Mesenchymal stem cell (in vitro differentiated cells and primary cell): ENCODE results near the gene SLC35F1.

Experiments used
- DNase-seq: peaks from one replicate; pipeline ENCODE4 v3.0.0-alpha.2; 2013
- H2AFZ ChIP-seq: one replicate; pipeline ENCODE4 v1.6.1; 2013; ENCODE audit warnings: low read depth, mild to moderate bottlenecking, control low read depth, inconsistent platforms, low read length, moderate library complexity
- H2AK5ac ChIP-seq: 2 replicates; pipeline ENCODE4 v1.6.1; 2013; ENCODE audit warnings: low read length, moderate library complexity, mild to moderate bottlenecking, inconsistent platforms; ENCODE audit not compliant: severe bottlenecking
- H2BK120ac ChIP-seq: one replicate; pipeline ENCODE4 v1.6.1; 2013; ENCODE audit warnings: low read depth, mild to moderate bottlenecking, inconsistent platforms, low read length, moderate library complexity
- H2BK12ac ChIP-seq, 2 experiments: one replicate each; pipeline ENCODE4 v1.6.1; 2013; ENCODE audit warnings: inconsistent platforms in 2 of 2, low read length in 2 of 2, mild to moderate bottlenecking in 2 of 2, moderate library complexity in 2 of 2, control low read depth in 1 of 2
- H2BK15ac ChIP-seq: one replicate; pipeline ENCODE4 v1.6.1; 2013; ENCODE audit warnings: mild to moderate bottlenecking, low read depth, inconsistent platforms; ENCODE audit not compliant: poor library complexity, severe bottlenecking
- H2BK5ac ChIP-seq: 2 replicates; pipeline ENCODE4 v1.6.1; 2013; ENCODE audit warnings: low read depth, mild to moderate bottlenecking, low read length, control low read depth, inconsistent platforms; ENCODE audit not compliant: poor library complexity, severe bottlenecking
- H3K14ac ChIP-seq, 2 experiments: one replicate each; pipeline ENCODE4 v1.6.1; 2013; ENCODE audit warnings: inconsistent platforms in 2 of 2, low read length in 2 of 2, control low read depth in 1 of 2, mild to moderate bottlenecking in 1 of 2, moderate library complexity in 1 of 2
- H3K18ac ChIP-seq, 2 experiments: one replicate each; pipeline ENCODE4 v1.6.1; 2013; ENCODE audit warnings: inconsistent platforms in 2 of 2, low read length in 2 of 2, control low read depth in 1 of 2, low read depth in 1 of 2, mild to moderate bottlenecking in 1 of 2
- H3K23ac ChIP-seq, 2 experiments: one replicate each; pipeline ENCODE4 v1.6.1; 2013; ENCODE audit warnings: inconsistent platforms in 2 of 2, low read length in 2 of 2, mild to moderate bottlenecking in 2 of 2, moderate library complexity in 2 of 2, control low read depth in 1 of 2
- H3K27ac ChIP-seq: 2 replicates; pipeline ENCODE4 v1.5.1; 2013; ENCODE audit warnings: mild to moderate bottlenecking, moderate library complexity, low read length, control low read depth, inconsistent platforms; ENCODE audit not compliant: poor library complexity, severe bottlenecking
- H3K27me3 ChIP-seq, 2 experiments: 2 replicates each; pipeline versions ENCODE4 v1.6.1 to v1.7.0; 2013; ENCODE audit warnings: low read length in 2 of 2, mild to moderate bottlenecking in 2 of 2, moderate library complexity in 2 of 2, control low read depth in 1 of 2, inconsistent platforms in 1 of 2; ENCODE audit not compliant: control insufficient read depth in 1 of 2, insufficient read depth in 1 of 2
- H3K36me3 ChIP-seq, 2 experiments: 2 replicates each; pipeline versions ENCODE4 v1.6.1 to v1.7.0; 2013; ENCODE audit warnings: low read length in 2 of 2, control low read depth in 1 of 2, inconsistent platforms in 1 of 2, low read depth in 1 of 2, mild to moderate bottlenecking in 1 of 2; ENCODE audit not compliant: insufficient read depth in 2 of 2, control insufficient read depth in 1 of 2
- H3K4ac ChIP-seq, 2 experiments: one replicate each; pipeline ENCODE4 v1.6.1; 2013; ENCODE audit warnings: inconsistent platforms in 2 of 2, low read length in 2 of 2, mild to moderate bottlenecking in 2 of 2, moderate library complexity in 2 of 2, control low read depth in 1 of 2, low read depth in 1 of 2
- H3K4me1 ChIP-seq: 2 replicates; pipeline ENCODE4 v1.6.1; 2013; ENCODE audit warnings: low read depth, low read length, control low read depth; ENCODE audit not compliant: control insufficient read depth, insufficient read depth
- H3K4me2 ChIP-seq: 2 replicates; pipeline ENCODE4 v1.6.1; 2013; ENCODE audit warnings: low read length, mild to moderate bottlenecking, inconsistent platforms; ENCODE audit not compliant: poor library complexity, severe bottlenecking
- H3K4me3 ChIP-seq, 2 experiments: 2 replicates each; pipeline versions ENCODE4 v1.5.1 to v1.7.0; 2013; ENCODE audit warnings: low read length in 2 of 2, mild to moderate bottlenecking in 2 of 2, control low read depth in 1 of 2, low read depth in 1 of 2; ENCODE audit not compliant: insufficient read depth in 1 of 2
- H3K79me1 ChIP-seq: replicated peaks from 2 replicates; pipeline ENCODE4 v1.6.1; 2013; ENCODE audit warnings: mild to moderate bottlenecking, control low read depth, low read length, inconsistent platforms; ENCODE audit not compliant: poor library complexity, severe bottlenecking
- H3K9ac ChIP-seq: 2 replicates; pipeline ENCODE4 v1.7.0; 2013; ENCODE audit warnings: mild to moderate bottlenecking, low read length, moderate library complexity
- H3K9me3 ChIP-seq: 2 replicates; pipeline ENCODE4 v1.7.0; 2013; ENCODE audit warnings: mild to moderate bottlenecking, low read length; ENCODE audit not compliant: control insufficient read depth
- H4K8ac ChIP-seq: one replicate; pipeline ENCODE4 v1.6.1; 2013; ENCODE audit warnings: inconsistent platforms, mild to moderate bottlenecking, low read length, moderate library complexity
- H4K91ac ChIP-seq: one replicate; pipeline ENCODE4 v1.6.1; 2013; ENCODE audit warnings: mild to moderate bottlenecking, low read length, inconsistent platforms
- WGBS: methylation state at CpG from one replicate; pipeline ENCODE4 v1.1.7; 2013; ENCODE audit warnings: mixed read lengths; 5-methylcytosine and 5-hydroxymethylcytosine counted together

Gene SLC35F1

DNA sequence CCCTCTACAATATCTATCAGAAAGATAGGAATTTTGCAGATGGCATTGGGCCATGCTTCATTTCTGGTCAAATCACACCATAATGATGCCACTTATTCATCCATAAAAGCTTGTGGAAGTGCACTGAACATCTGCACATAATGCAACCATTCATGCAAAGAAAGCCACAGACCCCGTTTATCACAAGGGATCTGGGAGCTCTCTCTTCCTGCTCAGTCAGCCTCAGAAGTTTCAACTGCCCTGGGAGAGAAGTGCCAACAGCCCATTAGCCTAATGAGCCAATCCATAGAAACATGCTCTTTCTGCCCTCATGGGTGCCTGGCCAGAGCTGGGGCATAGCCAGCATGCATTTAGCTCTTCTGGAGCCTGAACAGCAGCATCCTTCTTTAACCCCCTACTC is 85.8 kb downstream of the SLC35F1 start:
- no peak for DNase-seq
- Histone ChIP-seq H2AFZ (no peak overlapping the region), H3K4me2 (no peak overlapping the region), H3K14ac (no peak overlapping the region), H3K36me3 (no peaks in the 10 kb centered on the region), H3K4ac (no peak overlapping the region), H4K8ac (no peak overlapping the region), H2BK5ac (no peak overlapping the region), H2AK5ac (no peak overlapping the region), H3K23ac (no peak overlapping the region), H4K91ac (no peak overlapping the region), H3K9me3 (no peaks in the 10 kb centered on the region), H3K9ac (no peak overlapping the region), H2BK15ac (no peak overlapping the region), H3K4me3 (no peak overlapping the region), H3K27me3 (no peaks in the 10 kb centered on the region), H3K4me1 (no peaks in the 10 kb centered on the region), H3K18ac (no peak overlapping the region), H2BK12ac (no peak overlapping the region), H3K79me1 (no peaks in the 10 kb centered on the region), H3K27ac (no peak overlapping the region), H2BK120ac (no peak overlapping the region)
- WGBS: 71% methylated on average over 1 of the region's 1 CpG

- Histone ChIP-seq H3K4me2 (no peak overlapping the region), H2AK5ac (no peak overlapping the region), H3K9me3 (peaks cover 5% of the 10 kb centered on the region), H3K23ac (no peak overlapping the region), H3K79me1 (no peaks in the 10 kb centered on the region), H3K27ac (no peak overlapping the region), H3K18ac (no peak overlapping the region), H3K4me1 (no peaks in the 10 kb centered on the region), H4K8ac (no peak overlapping the region), H2BK5ac (no peak overlapping the region), H3K4me3 (no peak overlapping the region), H3K27me3 (no peaks in the 10 kb centered on the region), H3K4ac (no peak overlapping the region), H2BK120ac (no peak overlapping the region), H3K9ac (no peak overlapping the region), H2AFZ (no peak overlapping the region), H3K36me3 (no peaks in the 10 kb centered on the region), H2BK12ac (no peak overlapping the region), H2BK15ac (no peak overlapping the region), H4K91ac (no peak overlapping the region), H3K14ac (no peak overlapping the region)
- no peak for DNase-seq
- 51% methylated on average over 5 of the region's 5 CpGs for WGBS
These were observed 105.9 kb downstream of the SLC35F1 start for GRCh38 chr6:118012944-118013343.

DNA sequence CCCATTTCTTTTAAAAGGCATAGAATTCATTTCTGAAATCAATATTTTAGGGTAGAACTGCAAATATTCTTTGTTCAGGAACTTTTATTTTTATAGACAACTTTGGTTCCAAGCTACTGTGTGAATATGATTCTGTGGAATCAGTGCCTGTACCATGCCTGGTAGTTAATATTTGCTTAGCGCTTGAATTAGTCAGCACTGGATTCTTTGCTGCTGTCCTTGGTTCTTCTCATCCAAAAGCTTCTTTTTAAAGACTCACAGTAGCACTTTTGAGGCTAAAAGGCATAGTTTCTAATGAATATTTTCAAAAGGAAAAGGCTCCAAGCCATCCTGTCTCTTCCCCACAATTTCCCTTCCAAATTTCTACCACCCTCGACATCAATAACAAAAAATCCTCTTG is 109.5 kb downstream of the SLC35F1 start:
- Histone ChIP-seq H2BK12ac (no peak overlapping the region), H3K27ac (no peak overlapping the region), H2BK15ac (no peak overlapping the region), H3K9me3 (no peaks in the 10 kb centered on the region), H3K36me3 (no peaks in the 10 kb centered on the region), H3K27me3 (no peaks in the 10 kb centered on the region), H3K23ac (no peak overlapping the region), H2BK5ac (no peak overlapping the region), H4K8ac (no peak overlapping the region), H3K4me3 (no peak overlapping the region), H3K14ac (no peak overlapping the region), H2BK120ac (no peak overlapping the region), H3K4me1 (no peaks in the 10 kb centered on the region), H3K4me2 (no peak overlapping the region), H3K79me1 (no peaks in the 10 kb centered on the region), H2AFZ (no peak overlapping the region), H4K91ac (no peak overlapping the region), H2AK5ac (no peak overlapping the region), H3K18ac (no peak overlapping the region), H3K4ac (no peak overlapping the region), H3K9ac (no peak overlapping the region)
- 90% methylated on average over 2 of the region's 2 CpGs for WGBS
- DNase-seq: no peak

- Histone ChIP-seq H3K4ac (no peak overlapping the region), H2BK5ac (no peak overlapping the region), H2BK12ac (no peak overlapping the region), H3K9ac (no peak overlapping the region), H3K4me2 (no peak overlapping the region), H3K27ac (no peak overlapping the region), H3K18ac (no peak overlapping the region), H3K27me3 (no peaks in the 10 kb centered on the region), H3K23ac (no peak overlapping the region), H4K8ac (no peak overlapping the region), H3K36me3 (no peaks in the 10 kb centered on the region), H3K4me1 (no peaks in the 10 kb centered on the region), H2BK15ac (no peak overlapping the region), H2BK120ac (no peak overlapping the region), H2AFZ (no peak overlapping the region), H3K14ac (no peak overlapping the region), H3K9me3 (no peaks in the 10 kb centered on the region), H4K91ac (no peak overlapping the region), H3K79me1 (no peaks in the 10 kb centered on the region), H3K4me3 (no peak overlapping the region), H2AK5ac (no peak overlapping the region)
- no peak for DNase-seq
- no CpG with 5 or more reads among the region's 2 CpGs for WGBS
These were observed 110.3 kb downstream of the SLC35F1 start for GRCh38 chr6:118017301-118017848.
